Thymus (tissue), 11 donors: ENCODE results near the gene MFSD12. TPM values are rescaled to one million over a fixed set of nuclear protein-coding genes. Genes with fewer than 3 reads are reported as not detected.

ENCODE experiments used
- DNase-seq, 9 donors: peaks; one replicate each; pipeline ENCODE4 v3.0.0-alpha.2; 2013; ENCODE audit warnings: low spot score in 9 of 9, low read depth in 6 of 9, missing footprints in 1 of 9
- H3K27ac ChIP-seq, 2 donors: one replicate each; pipeline ENCODE4 v1.5.1; 2013; ENCODE audit warnings: control low read depth in 1 of 2, low read depth in 1 of 2, low read length in 1 of 2, mild to moderate bottlenecking in 1 of 2, moderate library complexity in 1 of 2
- H3K27me3 ChIP-seq, 2 donors: one replicate each; pipeline ENCODE4 v1.5.1; 2013; ENCODE audit warnings: low read length in 1 of 2; ENCODE audit not compliant: control insufficient read depth in 2 of 2, insufficient read depth in 1 of 2
- H3K36me3 ChIP-seq, 2 donors: one replicate each; pipeline ENCODE4 v1.5.1; 2013; ENCODE audit warnings: low read length in 1 of 2, mild to moderate bottlenecking in 1 of 2, moderate library complexity in 1 of 2; ENCODE audit not compliant: control insufficient read depth in 2 of 2, insufficient read depth in 2 of 2
- H3K4me1 ChIP-seq, 2 donors: one replicate each; pipeline ENCODE4 v1.5.1; 2013; ENCODE audit warnings: low read length in 2 of 2; ENCODE audit not compliant: control insufficient read depth in 2 of 2, insufficient read depth in 2 of 2
- H3K4me3 ChIP-seq, 2 donors: one replicate each; pipeline ENCODE4 v1.5.1; 2013; ENCODE audit warnings: low read length in 2 of 2, control low read depth in 1 of 2, mild to moderate bottlenecking in 1 of 2
- H3K9me3 ChIP-seq, 2 donors: one replicate each; pipeline ENCODE4 v1.5.1; 2013; ENCODE audit warnings: low read length in 1 of 2, mild to moderate bottlenecking in 1 of 2; ENCODE audit not compliant: control insufficient read depth in 2 of 2, insufficient read depth in 1 of 2
- WGBS: extraction: QIAGEN DNeasy Blood & Tissue Kit; methylation state at CpG from one replicate; pipeline ENCODE4 v1.1.7; 2013; 5-methylcytosine and 5-hydroxymethylcytosine counted together
- polyA plus RNA-seq: library from polyadenylated mRNA; stranded (reverse); fragments of 200-250 nt; gene quantifications from one replicate; pipeline ENCODE4 v1.2.3, GENCODE V29; 2013
- total RNA-seq: library from RNA; stranded (reverse); fragments of 120-200 nt; gene quantifications from one replicate; pipeline ENCODE4 v1.2.4, GENCODE V29; 2013
- donor health status: healthy.

Gene MFSD12
- total and polyA plus RNA-seq, 2 donors = 47.5 to 76.0 TPM

GRCh38 chr19:3536429-3537100 is 20.8 kb downstream of the MFSD12 start:
- Histone ChIP-seq H3K27me3 (no peaks in the 10 kb centered on the region), H3K9me3 (peaks cover 0 to 8% of the 10 kb centered on the region in 2 donors), H3K4me1 (no peaks in the 10 kb centered on the region), H3K36me3 (peaks cover 65 to 69% of the 10 kb centered on the region in 2 donors), H3K4me3 (no peak overlapping the region), H3K27ac (no peak overlapping the region)
- WGBS = 97% methylated on average over 27 of the region's 27 CpGs
- no peak for DNase-seq

GRCh38 chr19:3535981-3536380 is 21.4 kb downstream of the MFSD12 start:
- H3K27ac ChIP-seq = no peak overlapping the region
- H3K9me3 ChIP-seq = peaks cover 0 to 8% of the 10 kb centered on the region in 2 donors
- no peaks in the 10 kb centered on the region for H3K4me1 ChIP-seq
- peaks cover 71 to 75% of the 10 kb centered on the region in 2 donors for H3K36me3 ChIP-seq
- 96% methylated on average over 10 of the region's 10 CpGs for WGBS
- DNase-seq = no peak
- H3K27me3 ChIP-seq = no peaks in the 10 kb centered on the region
- H3K4me3 ChIP-seq = no peak overlapping the region

- no peaks in the 10 kb centered on the region for H3K27me3 ChIP-seq
- WGBS = 97% methylated on average over 14 of the region's 14 CpGs
- no peak overlapping the region for H3K27ac ChIP-seq
- H3K36me3 ChIP-seq = peaks cover 75 to 79% of the 10 kb centered on the region in 2 donors
- H3K4me1 ChIP-seq = no peaks in the 10 kb centered on the region
- no peak for DNase-seq
- peaks cover 0 to 8% of the 10 kb centered on the region in 2 donors for H3K9me3 ChIP-seq
- no peak overlapping the region for H3K4me3 ChIP-seq
Observed at GRCh38 chr19:3535563-3535965, 21.8 kb downstream of the MFSD12 start.

- Histone ChIP-seq H3K27me3 (no peaks in the 10 kb centered on the region), H3K27ac (no peak overlapping the region), H3K4me1 (no peaks in the 10 kb centered on the region), H3K36me3 (peaks cover 78 to 83% of the 10 kb centered on the region in 2 donors), H3K9me3 (peaks cover 0 to 8% of the 10 kb centered on the region in 2 donors), H3K4me3 (no peak overlapping the region)
- 99% methylated on average over 9 of the region's 9 CpGs for WGBS
- DNase-seq = no peak
Observed at GRCh38 chr19:3535235-3535535, 22.2 kb downstream of the MFSD12 start.

- Histone ChIP-seq H3K9me3 (peaks cover 0 to 3% of the 10 kb centered on the region in 2 donors), H3K27me3 (no peaks in the 10 kb centered on the region), H3K36me3 (peaks cover 75 to 85% of the 10 kb centered on the region in 2 donors), H3K27ac (no peak overlapping the region), H3K4me3 (no peak overlapping the region), H3K4me1 (no peaks in the 10 kb centered on the region)
- 98% methylated on average over 38 of the region's 38 CpGs for WGBS
- no peak for DNase-seq
Observed at GRCh38 chr19:3534375-3535234, 22.8 kb downstream of the MFSD12 start.

GRCh38 chr19:3533563-3534216 is 23.7 kb downstream of the MFSD12 start:
- no peaks in the 10 kb centered on the region for H3K27me3 ChIP-seq
- 96% methylated on average over 12 of the region's 12 CpGs for WGBS
- no peaks in the 10 kb centered on the region for H3K4me1 ChIP-seq
- H3K9me3 ChIP-seq = no peaks in the 10 kb centered on the region
- DNase-seq = no peak
- no peak overlapping the region for H3K27ac ChIP-seq
- H3K4me3 ChIP-seq = no peak overlapping the region
- H3K36me3 ChIP-seq = peaks cover 68 to 79% of the 10 kb centered on the region in 2 donors

GRCh38 chr19:3533033-3533432 is 24.4 kb downstream of the MFSD12 start:
- Histone ChIP-seq H3K27ac (no peak overlapping the region), H3K27me3 (no peaks in the 10 kb centered on the region), H3K4me3 (no peak overlapping the region), H3K36me3 (peaks cover 70 to 78% of the 10 kb centered on the region in 2 donors), H3K9me3 (no peaks in the 10 kb centered on the region), H3K4me1 (no peaks in the 10 kb centered on the region)
- 97% methylated on average over 17 of the region's 17 CpGs for WGBS
- DNase-seq = no peak

GRCh38 chr19:3532154-3532786 is 25.1 kb downstream of the MFSD12 start:
- 97% methylated on average over 33 of the region's 33 CpGs for WGBS
- Histone ChIP-seq H3K4me3 (no peak overlapping the region), H3K36me3 (peaks cover 74 to 80% of the 10 kb centered on the region in 2 donors), H3K9me3 (no peaks in the 10 kb centered on the region), H3K4me1 (no peaks in the 10 kb centered on the region), H3K27me3 (no peaks in the 10 kb centered on the region), H3K27ac (no peak overlapping the region)
- DNase-seq = no peak
